ENCODE results near the gene OR10D3.

Gene OR10D3

GRCh38 chr11:124225471-124225870 is 42.3 kb downstream of the OR10D3 start:
- H3K9me3 ChIP-seq (ENCODE audit: severe bottlenecking) = no peaks in the 10 kb centered on the region
- ATAC-seq (ENCODE audit: low read depth) (no peak), DNase-seq (ENCODE audit: low spot score) (no peak)
- peaks cover 6% of the 10 kb centered on the region for H3K4me1 ChIP-seq (ENCODE audit: insufficient read depth, poor library complexity, severe bottlenecking)
- H3K36me3 ChIP-seq (ENCODE audit: low read depth) = no peaks in the 10 kb centered on the region
- H3K4me3 ChIP-seq (ENCODE audit: severe bottlenecking) = no peak overlapping the region
- H3K27me3 ChIP-seq (ENCODE audit: insufficient read depth, poor library complexity, severe bottlenecking) = peaks cover 6% of the 10 kb centered on the region
- TF ChIP-seq, protein P1, sequence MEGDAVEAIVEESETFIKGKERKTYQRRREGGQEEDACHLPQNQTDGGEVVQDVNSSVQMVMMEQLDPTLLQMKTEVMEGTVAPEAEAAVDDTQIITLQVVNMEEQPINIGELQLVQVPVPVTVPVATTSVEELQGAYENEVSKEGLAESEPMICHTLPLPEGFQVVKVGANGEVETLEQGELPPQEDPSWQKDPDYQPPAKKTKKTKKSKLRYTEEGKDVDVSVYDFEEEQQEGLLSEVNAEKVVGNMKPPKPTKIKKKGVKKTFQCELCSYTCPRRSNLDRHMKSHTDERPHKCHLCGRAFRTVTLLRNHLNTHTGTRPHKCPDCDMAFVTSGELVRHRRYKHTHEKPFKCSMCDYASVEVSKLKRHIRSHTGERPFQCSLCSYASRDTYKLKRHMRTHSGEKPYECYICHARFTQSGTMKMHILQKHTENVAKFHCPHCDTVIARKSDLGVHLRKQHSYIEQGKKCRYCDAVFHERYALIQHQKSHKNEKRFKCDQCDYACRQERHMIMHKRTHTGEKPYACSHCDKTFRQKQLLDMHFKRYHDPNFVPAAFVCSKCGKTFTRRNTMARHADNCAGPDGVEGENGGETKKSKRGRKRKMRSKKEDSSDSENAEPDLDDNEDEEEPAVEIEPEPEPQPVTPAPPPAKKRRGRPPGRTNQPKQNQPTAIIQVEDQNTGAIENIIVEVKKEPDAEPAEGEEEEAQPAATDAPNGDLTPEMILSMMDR (IDR thresholded peaks at IDR 0.05; ENCODE audit: poor library complexity, severe bottlenecking) = no peak
- H3K27ac ChIP-seq (ENCODE audit: poor library complexity, severe bottlenecking) = no peak overlapping the region

GRCh38 chr11:124233376-124233775 is 50.2 kb downstream of the OR10D3 start:
- Histone ChIP-seq H3K4me3 (ENCODE audit: severe bottlenecking) (no peak overlapping the region), H3K27ac (ENCODE audit: poor library complexity, severe bottlenecking) (no peak overlapping the region), H3K4me1 (ENCODE audit: insufficient read depth, poor library complexity, severe bottlenecking) (no peaks in the 10 kb centered on the region), H3K36me3 (ENCODE audit: low read depth) (no peaks in the 10 kb centered on the region), H3K27me3 (ENCODE audit: insufficient read depth, poor library complexity, severe bottlenecking) (no peaks in the 10 kb centered on the region), H3K9me3 (ENCODE audit: severe bottlenecking) (no peaks in the 10 kb centered on the region)
- DNase-seq (ENCODE audit: low spot score) (no peak), ATAC-seq (ENCODE audit: low read depth) (no peak)
- TF ChIP-seq, protein P1 (IDR thresholded peaks at IDR 0.05; ENCODE audit: poor library complexity, severe bottlenecking) = no peak

Measured in RWPE2 (cell line).